GM18520 (cell line): ENCODE results near the gene HDAC7.

Experiments used
- ATAC-seq: cut with Tn5 transposase; IDR thresholded peaks from one replicate; pipeline ENCODE4 v1.9.1; 2021; ENCODE audit not compliant: unreplicated experiment

The HDAC7 gene

DNA sequence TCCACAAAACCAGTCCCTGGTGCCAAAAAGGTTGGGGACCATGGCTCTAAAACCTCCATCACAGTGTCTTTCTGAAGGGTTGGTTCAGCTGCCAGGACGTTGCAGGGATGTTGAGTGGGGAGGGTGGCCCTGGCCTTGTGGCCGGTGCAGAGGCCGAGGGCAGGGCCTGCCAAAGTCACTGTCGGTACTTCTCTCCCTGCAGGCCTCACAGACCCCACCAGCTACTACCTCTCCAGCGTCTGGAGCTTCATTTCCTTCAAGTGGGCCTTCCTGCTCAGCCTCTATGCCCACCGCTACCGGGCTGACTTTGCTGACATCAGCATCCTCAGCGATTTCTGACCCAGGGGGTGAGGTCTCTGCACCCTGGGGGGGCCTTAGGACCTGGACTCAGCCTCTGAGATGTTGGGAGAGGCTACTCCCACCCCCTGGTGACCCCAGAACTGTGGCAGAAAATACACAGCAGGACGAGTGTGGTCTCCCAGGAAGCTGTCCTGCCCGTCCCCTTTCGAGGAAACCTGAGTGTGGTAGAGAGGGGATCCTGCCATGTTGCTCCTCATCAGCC is 39.7 kb downstream of the HDAC7 start:
- no peak for ATAC-seq

DNA sequence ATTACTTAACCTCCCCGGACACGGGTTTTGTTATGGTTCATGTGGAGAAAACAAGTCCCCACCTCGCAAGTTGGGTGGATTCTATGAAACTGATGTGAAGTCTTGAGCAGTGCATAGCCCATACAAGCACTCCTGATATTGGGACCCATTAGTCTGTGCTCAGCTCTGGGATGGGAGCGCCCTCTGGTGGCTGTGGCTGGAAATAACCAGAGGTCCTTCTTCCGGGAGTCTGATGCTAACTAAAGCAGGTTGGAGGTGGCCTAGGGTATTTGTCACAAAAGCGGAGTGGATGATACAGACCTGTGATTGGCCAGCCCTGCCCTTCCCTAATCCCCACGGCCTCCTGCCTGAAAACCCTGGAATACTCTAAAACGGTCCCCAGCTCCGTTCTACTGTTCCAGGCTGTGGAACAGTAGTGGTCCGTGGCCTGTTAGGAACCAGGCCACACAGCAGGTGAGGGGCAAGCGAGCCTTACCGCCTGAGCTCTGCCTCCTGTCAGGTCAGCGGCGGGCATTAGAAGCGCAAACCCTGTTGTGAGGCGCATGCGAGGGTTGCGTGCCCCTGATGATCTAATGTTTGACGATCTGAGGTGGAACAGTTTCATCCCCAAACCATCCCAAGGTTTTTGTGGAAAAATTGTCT is 40.3 kb downstream of the HDAC7 start:
- peak; percentile 66 for ATAC-seq

DNA sequence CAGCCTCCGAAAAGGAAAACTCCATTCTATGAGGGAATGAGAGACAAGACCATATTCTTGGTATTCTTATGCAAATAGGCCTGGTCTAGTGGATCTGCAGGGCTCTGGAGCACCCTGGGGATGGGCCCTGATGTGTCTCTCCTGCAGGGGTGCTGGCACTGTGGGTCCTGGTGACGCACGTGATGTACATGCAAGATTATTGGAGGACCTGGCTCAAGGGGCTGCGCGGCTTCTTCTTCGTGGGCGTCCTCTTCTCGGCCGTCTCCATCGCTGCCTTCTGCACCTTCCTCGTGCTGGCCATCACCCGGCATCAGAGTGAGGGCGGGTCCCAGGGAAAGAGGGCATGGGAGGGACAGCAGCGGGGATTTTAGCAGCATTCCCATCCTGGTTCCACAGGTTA is 40.8 kb downstream of the HDAC7 start:
- ATAC-seq, result no peak

DNA sequence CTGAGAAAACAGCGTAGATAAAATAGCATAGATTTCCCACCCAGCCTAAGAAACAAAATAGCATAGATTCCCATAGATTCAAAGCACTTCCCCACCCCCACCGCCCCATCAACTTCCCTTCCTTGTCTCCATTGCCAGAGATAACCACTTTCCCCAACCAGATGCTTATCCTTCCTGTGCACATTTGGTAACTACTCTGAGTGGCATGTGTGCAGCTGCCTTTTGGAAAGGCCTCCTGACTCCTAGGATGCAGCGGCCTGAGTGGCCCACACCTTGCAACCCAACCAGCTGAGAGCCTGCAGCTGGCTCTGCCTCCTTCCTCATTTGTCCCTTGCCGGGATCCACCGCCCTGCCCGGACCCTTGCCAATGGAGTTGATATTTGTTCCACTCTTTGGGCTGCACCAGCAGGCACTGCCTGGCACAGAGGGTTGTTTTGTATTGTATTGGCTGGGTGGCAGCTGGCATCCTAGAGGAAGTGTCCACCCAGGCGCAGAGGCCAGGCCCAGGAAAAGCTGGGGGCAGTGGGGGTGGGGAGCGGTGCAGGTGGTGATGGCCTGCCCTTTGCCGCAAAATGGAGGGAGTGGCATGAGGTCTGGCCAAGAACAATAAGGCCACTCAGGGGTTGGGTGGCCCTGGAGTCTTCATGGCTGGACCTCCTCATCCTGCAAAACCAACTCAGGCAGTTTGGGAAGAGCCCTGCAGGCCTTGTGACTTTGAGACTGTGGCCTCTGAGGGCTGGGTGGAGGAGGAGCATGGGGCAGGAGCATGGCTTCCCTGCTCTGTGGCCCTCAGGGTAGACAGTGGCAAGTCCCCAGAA is 41.8 kb downstream of the HDAC7 start:
- no peak for ATAC-seq

DNA sequence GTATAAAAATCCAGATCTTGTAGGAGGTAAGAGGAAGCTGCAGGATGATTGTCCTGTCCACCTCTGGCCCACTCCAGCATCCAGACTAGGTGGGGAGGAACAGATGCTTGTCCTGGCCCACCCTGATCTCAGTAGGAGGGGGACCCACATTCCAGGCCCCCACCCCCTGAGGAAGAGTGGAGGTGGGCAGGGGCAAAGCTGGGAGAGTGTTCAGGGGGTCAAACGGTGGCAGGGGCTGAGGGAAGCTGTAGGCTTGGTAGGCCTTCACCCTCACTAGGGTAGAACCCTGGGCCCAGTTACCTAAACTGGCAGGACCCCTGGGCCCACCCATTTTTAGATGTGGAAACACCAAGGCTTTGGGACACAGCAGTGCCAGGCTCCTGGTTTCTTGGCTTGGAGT is 42.6 kb downstream of the HDAC7 start:
- ATAC-seq, result no peak

DNA sequence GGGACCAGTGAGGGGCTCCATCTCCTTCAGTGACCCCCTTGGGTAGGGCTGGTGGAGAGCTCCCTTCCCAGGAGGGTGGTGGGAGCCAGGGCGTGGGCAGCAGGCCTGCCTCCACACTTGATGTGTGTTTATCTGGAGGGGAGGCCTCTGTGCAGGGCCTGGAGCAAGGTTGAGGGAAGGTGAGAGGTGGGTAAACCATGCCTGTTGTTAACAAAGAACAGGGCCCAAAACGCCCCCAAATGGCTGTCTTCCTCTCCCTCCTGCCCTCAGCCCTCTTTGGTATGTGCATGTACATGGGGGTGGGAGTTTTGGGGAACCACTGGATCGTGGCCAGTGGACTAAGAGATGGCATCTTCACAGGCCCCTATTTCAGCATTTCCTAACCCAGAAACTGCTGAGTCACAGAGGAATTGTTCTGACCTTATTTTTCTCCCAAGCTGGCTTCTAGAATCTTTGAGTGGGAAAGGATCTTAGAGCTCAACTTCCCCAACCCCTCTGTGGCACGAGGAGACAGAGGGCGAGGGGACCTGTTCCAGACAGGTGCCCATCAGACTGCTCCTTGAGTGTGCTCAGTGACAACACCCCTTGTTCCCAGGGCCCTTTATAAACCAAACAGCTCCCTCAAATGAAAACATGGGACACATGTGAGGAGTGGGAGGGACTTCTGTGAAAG is 43.1 kb downstream of the HDAC7 start:
- ATAC-seq, result no peak

DNA sequence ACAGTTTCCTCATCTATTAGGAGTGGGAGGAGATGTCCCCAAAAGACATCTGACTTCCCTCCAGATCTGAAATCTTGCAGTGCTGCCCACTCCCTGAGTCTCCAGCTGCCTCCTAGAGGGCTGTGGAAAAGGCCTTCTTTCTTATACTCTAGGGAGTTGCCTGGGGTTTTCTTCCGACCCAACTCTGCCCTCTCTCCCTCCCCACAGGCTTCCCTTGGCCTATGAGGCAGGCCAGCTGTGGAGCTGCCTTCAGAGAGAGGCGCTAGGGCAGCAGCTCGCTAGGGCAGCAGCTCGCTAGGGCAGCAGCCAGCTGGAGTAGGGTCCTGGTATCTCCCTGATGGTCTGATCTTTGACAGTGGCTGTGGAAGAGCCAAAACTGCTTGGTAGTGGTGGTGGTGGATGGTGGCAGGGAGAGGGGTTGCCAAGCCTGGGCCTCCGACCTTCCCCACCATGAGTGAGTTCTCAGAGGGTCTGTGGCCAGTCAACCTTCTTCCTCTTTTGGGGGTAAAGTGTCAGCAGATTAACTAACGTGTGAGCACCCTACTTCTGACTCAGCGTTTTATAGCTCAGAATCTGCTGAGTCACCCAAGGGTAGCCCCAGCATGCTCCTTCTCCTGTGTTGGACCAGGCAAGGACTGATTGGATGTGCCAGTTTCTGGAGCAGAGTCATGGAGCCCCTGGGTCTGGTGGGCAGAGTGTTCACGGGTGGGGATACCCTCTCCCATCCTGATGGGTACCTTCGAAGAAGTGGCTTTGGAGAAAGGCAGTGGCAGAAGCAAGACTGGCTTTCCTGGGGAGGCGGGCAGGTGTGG is 44.4 kb downstream of the HDAC7 start:
- no peak for ATAC-seq

DNA sequence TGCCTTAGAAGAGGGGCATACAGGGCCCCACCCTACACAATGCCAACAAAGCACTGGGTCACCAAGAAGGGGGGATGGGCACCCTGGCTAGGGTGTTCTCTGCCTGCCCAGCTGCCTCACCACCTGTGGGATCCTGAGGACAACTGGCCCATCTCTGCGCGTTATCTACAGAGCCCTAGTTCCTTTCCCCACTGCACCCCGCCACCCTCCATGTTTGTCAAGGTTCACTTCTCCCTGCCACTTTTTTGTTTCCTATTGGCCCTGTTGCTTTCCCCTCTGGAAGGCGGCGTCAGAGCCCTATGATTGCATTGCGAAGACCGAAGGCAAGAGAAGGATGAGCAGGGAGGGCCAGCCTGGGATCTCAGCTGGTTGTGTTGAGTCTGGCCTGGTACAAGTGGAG is 45.0 kb downstream of the HDAC7 start:
- no peak for ATAC-seq

DNA sequence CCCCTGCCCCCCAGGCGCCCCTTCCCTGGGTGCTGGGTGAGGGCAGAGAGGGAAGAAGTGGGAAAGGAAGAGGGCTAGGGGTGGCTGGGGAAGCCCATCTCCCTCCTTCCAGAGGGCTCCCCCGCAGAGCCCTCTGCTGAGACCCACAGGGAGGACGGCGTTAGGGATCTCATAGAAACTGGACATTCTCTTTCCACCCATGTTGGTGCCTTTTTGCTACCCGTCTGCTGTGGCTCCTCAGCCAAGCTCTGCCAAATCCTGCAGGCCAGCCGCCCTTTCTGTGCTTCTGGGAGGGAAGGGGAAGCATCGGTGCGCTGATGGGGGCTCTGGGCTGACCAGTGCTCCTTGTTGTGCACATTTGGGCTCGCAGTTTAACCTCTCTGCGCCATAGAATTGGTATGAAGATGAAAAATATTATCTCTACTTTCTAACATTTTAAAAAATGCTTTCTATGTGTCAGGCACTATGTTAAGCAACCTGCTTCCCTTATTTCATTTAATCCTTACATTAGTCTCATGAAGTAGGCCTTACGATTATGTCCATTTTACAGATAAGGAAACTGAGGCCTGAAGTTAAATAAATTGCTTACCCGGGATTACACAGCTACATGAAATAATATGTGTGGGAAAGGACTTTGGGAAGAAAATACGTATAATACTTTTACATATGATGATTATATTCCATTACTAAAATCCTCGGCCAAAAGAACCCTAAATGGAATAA is 45.7 kb downstream of the HDAC7 start:
- ATAC-seq, result no peak

DNA sequence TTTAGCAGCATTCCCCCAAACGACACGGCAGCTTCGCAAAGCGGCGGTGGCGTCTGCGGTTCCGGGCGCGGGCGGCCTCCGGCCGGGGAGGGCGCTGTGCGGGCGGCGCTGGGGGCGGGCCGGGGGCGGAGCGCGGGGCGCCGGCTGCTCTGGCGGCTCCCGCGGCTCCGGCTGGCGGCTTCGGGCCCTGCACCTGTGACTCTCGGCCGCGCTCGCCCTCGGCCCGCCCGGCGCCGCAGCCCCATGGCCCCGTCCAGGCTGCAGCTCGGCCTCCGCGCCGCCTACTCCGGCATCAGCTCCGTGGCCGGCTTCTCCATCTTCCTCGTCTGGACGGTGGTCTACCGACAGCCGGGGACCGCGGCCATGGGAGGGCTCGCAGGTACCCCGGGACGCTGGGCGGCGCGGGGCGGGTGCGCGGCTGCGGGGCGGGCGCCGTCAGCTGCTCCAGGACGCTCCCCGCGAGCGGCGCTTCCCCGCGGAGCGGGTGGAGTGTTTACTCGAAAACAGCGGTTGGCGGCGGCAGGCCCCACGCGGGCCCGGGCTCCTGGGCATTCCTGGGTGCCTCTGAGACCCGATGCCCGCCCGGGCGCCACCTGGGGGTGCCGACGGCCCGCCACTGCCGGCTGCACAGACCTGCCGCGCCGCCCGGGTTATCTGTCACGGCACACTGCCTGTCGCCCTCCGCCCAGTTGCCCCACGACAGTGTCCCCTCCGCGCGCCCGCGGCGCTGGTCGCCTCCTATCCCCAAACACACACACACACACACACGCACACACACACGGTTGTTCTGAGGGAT is 46.4 kb downstream of the HDAC7 start, which contains the start of gene SLC48A1:
Gene SLC48A1, plus strand, starts transcription at position 177 of the 796 bp plus-strand sequence. Its CDS starts 67 bp downstream, at position 244.
- ATAC-seq, result peak; percentile 61

DNA sequence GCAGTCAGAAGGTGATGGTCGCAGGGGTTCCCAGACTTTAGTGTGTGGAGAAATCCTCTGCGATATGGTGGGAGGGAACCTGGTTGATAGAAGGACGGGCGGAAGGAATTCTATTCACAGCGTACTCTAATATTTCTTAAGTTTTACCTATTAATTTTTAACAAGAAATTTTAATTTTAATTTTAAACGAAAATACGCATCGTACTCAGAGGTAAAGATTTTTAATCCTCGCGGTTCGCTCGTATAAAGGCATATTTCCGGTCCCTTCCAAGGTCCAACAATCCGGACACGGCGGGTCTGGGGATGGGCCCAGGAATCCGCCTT is 47.0 kb downstream of the HDAC7 start:
- ATAC-seq, result no peak

DNA sequence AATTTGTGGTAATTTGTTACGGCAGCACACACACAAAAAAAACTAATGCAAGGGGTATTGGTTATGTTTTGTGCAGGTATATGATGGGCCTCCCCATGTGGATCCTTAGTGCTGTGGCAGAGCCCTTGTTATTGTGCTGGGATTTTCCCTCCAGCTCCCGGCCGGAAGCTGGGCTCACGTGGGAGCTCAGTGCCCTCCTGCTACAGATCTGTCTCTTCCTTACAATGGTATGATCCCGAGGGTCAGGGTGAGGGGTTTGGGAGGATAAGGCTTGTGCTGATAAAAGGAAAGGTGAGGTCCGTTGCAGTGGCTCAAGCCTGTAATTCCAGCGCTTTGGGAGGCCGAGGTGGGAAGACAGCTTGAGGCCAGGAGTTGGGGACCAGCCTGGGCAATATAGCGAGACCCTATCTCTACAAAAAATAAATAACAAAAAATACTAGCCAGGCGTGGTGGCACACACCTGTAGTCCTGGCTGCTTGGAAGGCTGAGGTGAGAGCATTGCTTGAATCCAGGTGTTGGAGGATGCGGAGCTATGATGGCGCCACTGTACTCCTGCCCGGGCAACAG is 47.5 kb downstream of the HDAC7 start:
- ATAC-seq, result no peak

DNA sequence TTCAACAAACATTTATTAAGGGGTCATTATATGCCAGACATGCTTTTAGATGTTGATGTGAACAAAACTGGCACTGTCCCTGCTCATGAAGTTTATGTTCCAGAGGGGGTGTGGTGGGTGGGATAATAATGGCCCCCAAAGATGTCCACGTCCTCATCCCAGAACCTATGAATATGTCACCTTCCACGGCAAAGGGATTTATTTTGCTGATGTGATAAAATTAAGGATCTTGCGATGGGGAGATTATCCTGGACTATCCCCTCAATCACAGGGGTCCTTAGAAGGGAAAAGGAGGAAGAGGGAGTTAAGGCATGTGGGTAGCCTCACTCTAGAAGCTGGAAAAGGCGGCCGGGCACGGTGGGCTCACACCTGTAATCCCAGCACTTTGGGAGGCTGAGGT is 48.4 kb downstream of the HDAC7 start:
- no peak for ATAC-seq

DNA sequence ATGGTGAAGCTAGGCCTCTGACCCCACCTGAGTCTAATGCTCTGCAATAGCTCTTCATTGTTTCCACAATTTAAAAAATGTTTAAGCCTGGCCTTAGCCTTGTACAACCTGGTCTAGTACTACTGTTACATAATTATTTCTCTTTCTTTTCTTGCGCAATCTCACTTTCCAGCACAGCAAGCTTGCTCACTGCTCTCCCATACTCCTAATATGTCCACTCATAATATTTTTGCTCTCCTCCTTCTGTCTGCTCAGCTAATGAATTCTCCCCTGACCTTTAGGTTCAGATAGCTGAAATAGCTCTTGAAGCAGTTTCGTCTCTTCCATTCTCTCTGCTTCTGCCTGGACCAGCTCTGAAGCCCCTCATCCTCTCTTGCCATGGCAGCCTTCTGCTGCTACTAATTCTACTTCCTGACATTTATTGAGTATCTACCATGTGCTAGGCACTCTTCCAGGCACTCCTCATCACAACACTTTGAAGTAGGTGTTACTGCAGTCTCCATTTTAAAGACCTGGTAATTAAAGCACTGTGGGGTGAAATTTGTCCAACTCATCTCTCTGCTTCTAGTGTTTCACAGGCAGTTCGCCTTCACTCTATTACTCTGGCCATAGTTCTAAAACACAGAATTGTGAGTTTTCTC is 49.5 kb downstream of the HDAC7 start:
- no peak for ATAC-seq

DNA sequence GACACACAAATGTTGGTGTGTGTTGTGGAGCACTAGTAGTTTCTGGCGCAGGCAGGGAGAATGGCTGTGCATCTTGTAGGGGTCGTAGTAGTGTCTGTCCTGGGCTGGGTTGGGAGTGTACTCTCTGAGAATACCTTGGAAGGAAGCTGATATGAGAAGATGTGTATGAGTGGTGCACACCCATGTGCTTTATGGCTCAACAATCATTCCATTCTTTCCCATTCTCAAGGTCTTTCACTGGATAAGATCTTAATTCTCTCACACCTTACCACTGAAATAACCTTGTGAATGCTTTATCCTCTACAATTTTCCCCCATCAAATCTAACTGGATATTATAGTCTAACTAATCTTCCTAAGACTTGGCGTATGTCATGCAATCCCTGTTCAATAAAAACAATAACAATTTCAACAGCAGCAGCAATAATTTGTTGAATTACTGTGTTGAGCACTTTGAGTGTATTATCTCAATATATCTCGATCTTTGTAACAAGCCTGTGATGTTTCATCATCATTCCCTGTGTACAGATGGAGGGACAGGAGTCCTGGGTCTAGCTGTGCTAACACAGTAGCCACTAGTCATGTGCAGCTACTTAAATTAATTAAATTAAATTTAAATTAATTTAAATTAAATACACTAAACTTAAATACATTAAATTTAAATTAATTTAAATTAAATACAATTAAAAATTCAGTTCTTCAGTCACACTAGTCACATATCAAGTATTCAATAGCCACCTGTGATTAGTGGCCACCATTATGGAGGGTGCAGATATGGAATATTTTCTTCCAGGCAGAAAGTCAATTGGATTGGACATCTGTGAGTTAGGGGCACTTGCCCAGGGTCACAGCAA is 50.2 kb downstream of the HDAC7 start:
- no peak for ATAC-seq

DNA sequence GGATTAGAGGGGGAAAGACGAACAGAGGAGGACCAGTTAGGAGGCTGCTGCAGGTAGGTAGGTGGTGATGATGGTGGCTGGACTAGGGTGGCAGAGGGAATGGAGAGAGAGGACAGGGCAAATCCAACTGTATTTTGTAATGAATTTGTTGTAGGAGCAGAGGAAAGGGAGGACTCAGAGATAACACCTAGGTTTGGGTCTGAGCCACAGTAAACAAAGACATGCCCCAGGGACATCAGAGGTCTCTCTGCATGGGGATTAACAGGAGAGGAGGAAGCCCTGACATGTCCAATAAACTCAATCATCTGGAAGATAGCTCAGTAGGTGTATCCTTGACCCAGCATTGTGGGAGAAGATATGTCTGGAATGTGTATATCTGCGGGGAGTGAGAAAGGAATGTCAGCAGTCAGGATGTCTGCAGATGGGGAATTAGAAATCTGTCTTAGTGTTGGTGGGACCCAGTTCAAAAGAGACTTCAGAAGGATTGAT is 51.3 kb downstream of the HDAC7 start:
- ATAC-seq, result no peak

DNA sequence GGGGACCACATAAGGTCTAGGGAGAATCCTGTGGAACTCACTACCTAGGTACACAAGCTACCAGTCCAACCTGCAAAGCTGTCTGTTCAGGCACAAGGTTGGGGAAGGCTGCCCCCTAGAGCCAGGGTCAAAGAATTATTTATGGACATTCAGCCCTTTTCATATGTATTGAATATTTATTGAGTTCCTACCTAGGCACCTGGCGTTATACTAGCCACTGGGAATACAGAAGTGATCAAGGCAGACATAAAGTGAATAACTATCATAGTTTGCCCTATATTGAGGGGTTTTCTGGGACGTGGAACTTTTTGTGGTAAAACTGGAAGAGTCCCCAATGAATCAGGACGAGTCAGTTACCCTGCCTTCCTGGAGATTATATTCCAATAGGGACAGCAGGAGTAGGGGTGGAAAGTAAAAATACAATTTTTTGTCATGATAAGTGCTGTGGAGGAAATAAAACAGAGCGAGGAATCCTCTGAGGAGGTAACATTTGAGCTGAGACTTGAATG is 52.4 kb downstream of the HDAC7 start:
- no peak for ATAC-seq
